Measurements from ENCODE around the gene NBR1.
"Not testable (repeated sequence)": the region's sequence is repeated elsewhere in the genome, so short reads cannot be mapped to it uniquely, and the experiment has no call there.

The NBR1 gene

GRCh38 chr17:43129671-43130010 lies 41.4 kb upstream of the NBR1 start:
- ChIA-PET CTCF (no interaction called here), POLR2A (interaction anchor here (1.0 kb wide), 1 partner anchor 12 kb away, joined by 3 read pairs; no protein-coding TSS in a partner anchor)
- TF ChIP-seq FOXA1 (IDR thresholded peaks at IDR 0.05) = no peak
- no peak for DNase-seq (ENCODE audit: extremely low spot score)

GRCh38 chr17:43132117-43132516 lies 38.9 kb upstream of the NBR1 start:
- ChIA-PET POLR2A (no interaction called here), CTCF (interaction anchor here (0.6 kb wide), 1 partner anchor 97 kb away, joined by 3 read pairs; no protein-coding TSS in a partner anchor)
- no peak for DNase-seq (ENCODE audit: extremely low spot score)
- TF ChIP-seq CTBP1 (IDR thresholded peaks at IDR 0.05; ENCODE audit: borderline replicate concordance) = no peak
- no peak for TF ChIP-seq HDGF (IDR thresholded peaks at IDR 0.05; ENCODE audit: borderline replicate concordance)
- no peak for TF ChIP-seq BHLHE40 (IDR thresholded peaks at IDR 0.05; ENCODE audit: borderline replicate concordance)
- TF ChIP-seq FOXA1 (IDR thresholded peaks at IDR 0.05) = no peak
- no peak for TF ChIP-seq FOXM1 (IDR thresholded peaks at IDR 0.05; ENCODE audit: borderline replicate concordance)
- TF ChIP-seq ELF4 (IDR thresholded peaks at IDR 0.05) = no peak
- no peak for TF ChIP-seq SUZ12 (IDR thresholded peaks at IDR 0.05)

GRCh38 chr17:43133439-43133838 lies 37.6 kb upstream of the NBR1 start:
- CTCF ChIA-PET; DNase-seq (ENCODE audit: extremely low spot score): not testable (repeated sequence)
- POLR2A ChIA-PET = interaction anchor here (1.0 to 1.7 kb wide), 2 partner anchors 8 to 235 kb away, joined by 3 to 5 read pairs; partner anchors contain the start of gene BRCA1

- TF ChIP-seq CTBP1 (IDR thresholded peaks at IDR 0.05; ENCODE audit: borderline replicate concordance) (no peak), ZNF384 (IDR thresholded peaks at IDR 0.05) (no peak), TARDBP (IDR thresholded peaks at IDR 0.05) (no peak), ELF4 (IDR thresholded peaks at IDR 0.05) (no peak), BHLHE40 (IDR thresholded peaks at IDR 0.05; ENCODE audit: borderline replicate concordance) (no peak)
- POLR2A ChIA-PET = interaction anchor here (1.7 kb wide), 1 partner anchor 234 kb away, joined by 5 read pairs; no protein-coding TSS in a partner anchor
- CTCF ChIA-PET = no interaction called here
- no peak for DNase-seq (ENCODE audit: extremely low spot score)
Measured at GRCh38 chr17:43134774-43135453, 36.1 kb upstream of the NBR1 start.

- TF ChIP-seq SUZ12 (IDR thresholded peaks at IDR 0.05) (no peak), ARNT (IDR thresholded peaks at IDR 0.05) (no peak), FOXA1 (IDR thresholded peaks at IDR 0.05) (no peak), PKNOX1 (IDR thresholded peaks at IDR 0.05) (no peak)
- ChIA-PET CTCF (no interaction called here), POLR2A (no interaction called here)
- DNase-seq (ENCODE audit: extremely low spot score) = no peak
Measured at GRCh38 chr17:43135454-43135819, 35.6 kb upstream of the NBR1 start.

GRCh38 chr17:43136574-43136973 lies 34.4 kb upstream of the NBR1 start:
- DNase-seq (ENCODE audit: extremely low spot score); CTCF ChIA-PET; POLR2A ChIA-PET: not testable (repeated sequence)

GRCh38 chr17:43138531-43138930 lies 32.5 kb upstream of the NBR1 start:
- DNase-seq (ENCODE audit: extremely low spot score); CTCF ChIA-PET: not testable (repeated sequence)
- POLR2A ChIA-PET = interaction anchor here (0.9 to 1.0 kb wide), 3 partner anchors 13 to 114 kb away, joined by 3 to 5 read pairs (median 3); partner anchors contain the start of gene BRCA1

GRCh38 chr17:43140396-43141332 lies 30.4 kb upstream of the NBR1 start:
- no peak for DNase-seq (ENCODE audit: extremely low spot score)
- ChIA-PET CTCF (no interaction called here), POLR2A (interaction anchor here (1.4 to 2.3 kb wide), 2 partner anchors 16 to 29 kb away, joined by 4 to 5 read pairs; partner anchors contain the start of gene BRCA1)
- TF ChIP-seq ARNT (IDR thresholded peaks at IDR 0.05) = no peak
- no peak for TF ChIP-seq CTBP1 (IDR thresholded peaks at IDR 0.05; ENCODE audit: borderline replicate concordance)
- TF ChIP-seq SP1 (IDR thresholded peaks at IDR 0.05) = no peak
- TF ChIP-seq FOXA1 (IDR thresholded peaks at IDR 0.05) = no peak
- no peak for TF ChIP-seq ZNF384 (IDR thresholded peaks at IDR 0.05)
- no peak for TF ChIP-seq TARDBP (IDR thresholded peaks at IDR 0.05)
- no peak for TF ChIP-seq NFRKB (IDR thresholded peaks at IDR 0.05)
- no peak for TF ChIP-seq FOXM1 (IDR thresholded peaks at IDR 0.05; ENCODE audit: borderline replicate concordance)
- no peak for TF ChIP-seq HDGF (IDR thresholded peaks at IDR 0.05; ENCODE audit: borderline replicate concordance)
- no peak for TF ChIP-seq L3MBTL2 (conservative IDR thresholded peaks at IDR 0.05)
- no peak for TF ChIP-seq ELF4 (IDR thresholded peaks at IDR 0.05)
- no peak for TF ChIP-seq BHLHE40 (IDR thresholded peaks at IDR 0.05; ENCODE audit: borderline replicate concordance)
- TF ChIP-seq FOXK2 (IDR thresholded peaks at IDR 0.05) = no peak
- TF ChIP-seq LEF1 (IDR thresholded peaks at IDR 0.05; ENCODE audit: borderline replicate concordance) = no peak
- no peak for TF ChIP-seq SUZ12 (IDR thresholded peaks at IDR 0.05)

Data from HEK293T (cell line).